Measurements from ENCODE around the gene CLUH. TPM values are rescaled to one million over a fixed set of nuclear protein-coding genes. Genes with fewer than 3 reads are reported as not detected.

Gene CLUH
- total RNA-seq, 2 donors from 2014 or later = 55.5 to 61.8 TPM

DNA sequence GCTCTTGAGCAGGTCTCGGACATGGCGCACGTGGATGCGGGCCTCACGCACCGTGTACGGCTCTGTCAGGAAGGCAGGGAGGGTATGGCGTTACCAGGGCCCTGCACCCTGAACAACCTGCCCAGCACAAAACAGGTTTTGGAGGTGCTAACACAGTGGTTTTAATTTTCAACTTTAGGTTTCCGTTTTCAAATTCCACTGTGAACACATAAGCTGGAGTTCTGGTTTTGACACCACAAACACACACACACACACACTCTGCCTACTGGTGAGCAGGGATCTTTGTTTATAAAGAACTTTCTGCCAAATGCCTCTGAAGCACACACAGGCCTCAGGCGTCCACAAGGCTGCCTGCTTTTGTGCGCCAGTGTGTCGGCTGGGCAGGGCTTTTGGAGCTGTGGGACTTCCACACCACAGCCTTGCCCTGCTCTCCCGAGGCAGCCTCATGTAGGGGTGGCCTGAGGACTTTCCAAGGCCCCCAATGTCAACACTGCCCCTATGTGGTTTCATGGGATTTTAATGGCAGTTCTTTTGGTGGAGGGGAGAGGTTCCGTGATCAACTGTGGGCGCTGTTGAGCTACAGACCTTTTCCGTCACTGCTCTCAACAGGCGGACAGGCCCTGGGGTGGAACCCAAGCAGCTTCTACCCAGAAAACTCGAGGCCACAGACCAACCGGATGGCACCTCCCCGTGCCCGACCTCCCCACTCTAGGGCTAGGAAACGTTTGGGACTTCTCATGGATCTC lies 9.4 kb downstream of the CLUH start:
- Histone ChIP-seq H3K36me3 (ENCODE audit: control insufficient read depth, insufficient read depth, low read length) (peaks cover 19% of the 10 kb centered on the region), H3K27ac (ENCODE audit: low read depth, low read length) (no peak overlapping the region), H3K9me3 (ENCODE audit: control insufficient read depth, low read length) (no peaks in the 10 kb centered on the region), H3K4me3 (ENCODE audit: low read length) (no peak overlapping the region), H3K4me1 (ENCODE audit: control insufficient read depth, insufficient read depth, low read length) (peaks cover under 1% of the 10 kb centered on the region), H3K27me3 (ENCODE audit: control insufficient read depth, insufficient read depth, low read length, poor library complexity, severe bottlenecking) (no peaks in the 10 kb centered on the region), H3K9ac (ENCODE audit: extremely low read depth, low read length, poor library complexity, severe bottlenecking) (no peak overlapping the region)
- TF ChIP-seq, protein P1, sequence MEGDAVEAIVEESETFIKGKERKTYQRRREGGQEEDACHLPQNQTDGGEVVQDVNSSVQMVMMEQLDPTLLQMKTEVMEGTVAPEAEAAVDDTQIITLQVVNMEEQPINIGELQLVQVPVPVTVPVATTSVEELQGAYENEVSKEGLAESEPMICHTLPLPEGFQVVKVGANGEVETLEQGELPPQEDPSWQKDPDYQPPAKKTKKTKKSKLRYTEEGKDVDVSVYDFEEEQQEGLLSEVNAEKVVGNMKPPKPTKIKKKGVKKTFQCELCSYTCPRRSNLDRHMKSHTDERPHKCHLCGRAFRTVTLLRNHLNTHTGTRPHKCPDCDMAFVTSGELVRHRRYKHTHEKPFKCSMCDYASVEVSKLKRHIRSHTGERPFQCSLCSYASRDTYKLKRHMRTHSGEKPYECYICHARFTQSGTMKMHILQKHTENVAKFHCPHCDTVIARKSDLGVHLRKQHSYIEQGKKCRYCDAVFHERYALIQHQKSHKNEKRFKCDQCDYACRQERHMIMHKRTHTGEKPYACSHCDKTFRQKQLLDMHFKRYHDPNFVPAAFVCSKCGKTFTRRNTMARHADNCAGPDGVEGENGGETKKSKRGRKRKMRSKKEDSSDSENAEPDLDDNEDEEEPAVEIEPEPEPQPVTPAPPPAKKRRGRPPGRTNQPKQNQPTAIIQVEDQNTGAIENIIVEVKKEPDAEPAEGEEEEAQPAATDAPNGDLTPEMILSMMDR (conservative IDR thresholded peaks at IDR 0.05) = peak; percentile 41
- Mint-ChIP-seq H3K36me3 (ENCODE audit: low read depth) (peaks cover 30% of the 10 kb centered on the region), H3K27ac (no peak overlapping the region), H3K27me3 (ENCODE audit: insufficient read depth) (no peaks in the 10 kb centered on the region), H3K9me3 (no peaks in the 10 kb centered on the region), H3K4me1 (peaks cover 5% of the 10 kb centered on the region), H3K4me3 (no peak overlapping the region)
- DNase-seq = peak; percentile 75
- 95 to 97% methylated on average over 17 to 22 of the region's 22 CpGs for WGBS, 2 experiments (ENCODE audit: insufficient coverage in 1 of 2, insufficient read length in 1 of 2)

DNA sequence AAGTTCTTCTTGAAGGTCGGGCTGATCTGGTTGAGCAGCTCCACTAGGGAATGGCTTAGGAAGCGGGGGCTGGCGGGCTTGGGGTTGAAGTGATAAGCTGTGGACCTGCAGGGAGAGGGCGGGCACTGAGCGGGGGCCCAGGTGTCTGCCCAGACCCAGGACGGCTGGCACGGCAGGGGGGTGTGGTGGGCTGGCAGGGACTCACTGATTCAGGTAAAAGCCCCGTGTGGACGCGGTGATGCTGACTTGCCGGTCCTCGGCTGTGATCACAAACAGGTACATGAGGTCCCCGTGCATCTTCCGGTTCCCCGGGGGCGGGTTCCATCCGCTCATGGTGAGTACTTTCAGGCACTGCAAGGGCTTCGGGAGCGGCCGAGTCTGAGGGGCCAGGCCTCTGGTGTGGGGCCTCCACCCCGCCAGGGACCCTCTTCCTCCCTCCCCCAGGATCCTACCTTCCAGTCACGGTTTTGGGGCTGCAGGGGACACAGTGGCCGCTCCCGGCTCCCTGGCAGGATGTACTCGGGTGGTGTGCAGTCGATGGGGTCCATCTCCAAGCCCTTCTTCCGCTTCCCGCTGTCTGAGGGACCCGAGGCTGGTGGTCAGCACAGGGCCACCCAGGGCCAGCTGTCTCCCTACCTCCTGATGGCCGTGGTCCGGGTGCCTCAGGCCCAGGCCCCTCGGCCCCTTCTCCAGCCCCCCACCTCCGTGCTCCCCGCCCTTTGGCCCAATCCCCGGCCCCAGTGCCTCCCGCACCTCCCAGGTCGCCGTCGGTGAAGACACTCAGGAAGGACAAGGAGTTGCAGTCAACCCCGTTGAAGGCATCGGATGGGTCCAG lies 10.2 kb downstream of the CLUH start:
- Histone ChIP-seq H3K4me3 (ENCODE audit: low read length) (no peak overlapping the region), H3K9me3 (ENCODE audit: control insufficient read depth, low read length) (no peaks in the 10 kb centered on the region), H3K9ac (ENCODE audit: extremely low read depth, low read length, poor library complexity, severe bottlenecking) (no peak overlapping the region), H3K27ac (ENCODE audit: low read depth, low read length) (no peak overlapping the region), H3K36me3 (ENCODE audit: control insufficient read depth, insufficient read depth, low read length) (peaks cover 19% of the 10 kb centered on the region), H3K4me1 (ENCODE audit: control insufficient read depth, insufficient read depth, low read length) (no peaks in the 10 kb centered on the region), H3K27me3 (ENCODE audit: control insufficient read depth, insufficient read depth, low read length, poor library complexity, severe bottlenecking) (no peaks in the 10 kb centered on the region)
- Mint-ChIP-seq H3K27me3 (ENCODE audit: insufficient read depth) (no peaks in the 10 kb centered on the region), H3K4me1 (peaks cover 5% of the 10 kb centered on the region), H3K9me3 (no peaks in the 10 kb centered on the region), H3K27ac (no peak overlapping the region), H3K36me3 (ENCODE audit: low read depth) (peaks cover 30% of the 10 kb centered on the region), H3K4me3 (no peak overlapping the region)
- peak; percentile 45 for DNase-seq
- 96% methylated on average over 25 to 41 of the region's 41 CpGs for WGBS, 2 experiments (ENCODE audit: insufficient coverage in 1 of 2, insufficient read length in 1 of 2)
- TF ChIP-seq, protein P1 (conservative IDR thresholded peaks at IDR 0.05) = no peak

DNA sequence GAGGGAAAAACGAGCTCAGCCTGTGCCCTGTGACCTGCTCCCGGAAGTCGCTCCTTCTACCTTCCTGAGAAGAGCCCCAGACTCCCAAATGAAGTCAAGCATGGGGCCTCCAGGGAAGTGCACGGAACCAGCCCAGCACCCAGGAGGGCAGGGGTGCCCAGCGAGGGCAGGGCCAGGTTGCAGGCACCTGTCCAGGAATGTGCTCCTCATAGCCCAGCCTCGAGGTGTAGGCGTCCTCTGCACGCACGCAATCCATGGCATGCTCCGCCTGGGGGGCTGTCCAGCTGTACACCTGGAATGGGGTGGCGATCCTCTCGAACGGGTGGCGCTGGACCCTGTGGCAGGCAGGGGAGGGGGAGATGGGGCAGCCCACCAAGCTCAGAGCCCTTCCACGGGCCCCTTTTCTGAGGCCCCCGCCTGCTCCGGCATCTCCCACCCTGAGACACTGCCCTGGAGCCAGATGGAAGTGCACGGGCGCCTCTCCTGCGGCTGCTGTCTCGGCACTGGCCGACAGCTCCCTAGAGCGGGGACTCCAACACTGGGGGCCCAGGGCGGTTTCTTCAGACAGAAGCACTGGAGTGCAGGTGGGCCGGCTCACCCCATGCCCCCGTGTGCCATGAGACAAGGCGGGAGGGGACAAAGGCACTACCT lies 10.9 kb downstream of the CLUH start:
- Mint-ChIP-seq H3K36me3 (ENCODE audit: low read depth) (peaks cover 30% of the 10 kb centered on the region), H3K27me3 (ENCODE audit: insufficient read depth) (no peaks in the 10 kb centered on the region)
- H3K36me3 ChIP-seq (ENCODE audit: control insufficient read depth, insufficient read depth, low read length) = peaks cover 19% of the 10 kb centered on the region

More for the DNA sequence above, 10.9 kb downstream of the CLUH start:
- Mint-ChIP-seq H3K9me3 (no peaks in the 10 kb centered on the region), H3K4me3 (no peak overlapping the region), H3K4me1 (peaks cover 4% of the 10 kb centered on the region), H3K27ac (no peak overlapping the region)
- WGBS, 2 experiments (ENCODE audit: insufficient coverage in 1 of 2, insufficient read length in 1 of 2) = 88 to 90% methylated on average over 20 to 27 of the region's 27 CpGs
- H3K4me1 ChIP-seq (ENCODE audit: control insufficient read depth, insufficient read depth, low read length) = no peaks in the 10 kb centered on the region
- H3K27ac ChIP-seq (ENCODE audit: low read depth, low read length) = no peak overlapping the region
- no peak overlapping the region for H3K4me3 ChIP-seq (ENCODE audit: low read length)
- TF ChIP-seq, protein P1 (conservative IDR thresholded peaks at IDR 0.05) = no peak
- H3K27me3 ChIP-seq (ENCODE audit: control insufficient read depth, insufficient read depth, low read length, poor library complexity, severe bottlenecking) = no peaks in the 10 kb centered on the region
- DNase-seq = peak; percentile 44
- no peak overlapping the region for H3K9ac ChIP-seq (ENCODE audit: extremely low read depth, low read length, poor library complexity, severe bottlenecking)
- no peaks in the 10 kb centered on the region for H3K9me3 ChIP-seq (ENCODE audit: control insufficient read depth, low read length)

All from endodermal cell (in vitro differentiated cells).